GM13977 (cell line): ENCODE results near the gene RGS11.
"Not testable (repeated sequence)": the region's sequence is repeated elsewhere in the genome, so short reads cannot be mapped to it uniquely, and the experiment has no call there.

ENCODE experiments used
- DNase-seq: peaks from one replicate; pipeline ENCODE4 v3.0.0; 2012; ENCODE audit warnings: low spot score
- CTCF ChIP-seq: IDR thresholded peaks from 2 replicates; pipeline ENCODE4 v1.5.1; 2012; ENCODE audit warnings: mild to moderate bottlenecking, control low read depth; ENCODE audit not compliant: insufficient read depth; ENCODE audit errors: extremely low read depth, missing control alignments
- in situ Hi-C: fragments of 300-500 bp; cut with MboI; formaldehyde crosslinking; loops from one replicate; pipeline ENCODE4 v1.12.0; 2022; ENCODE audit warnings: low sequenced_read_pairs, low pct_unique_long_range_greater_than_20kb, mixed read lengths, inconsistent platforms; ENCODE audit not compliant: unreplicated experiment

The RGS11 gene

GRCh38 chr16:234468-235305 lies 41.1 kb downstream of the RGS11 start, which contains the start of gene FAM234A:
Gene FAM234A (plus strand): TSS chr16:234821. CDS start chr16:254414, 19,593 bp downstream.
- in situ Hi-C loops = no loop called here
- peak; percentile 46 for TF ChIP-seq CTCF
- peak; percentile 97 for DNase-seq

- no peak for TF ChIP-seq CTCF
- no peak for DNase-seq
- in situ Hi-C loops = no loop called here
Observed at GRCh38 chr16:230949-231348, 44.8 kb downstream of the RGS11 start.

- DNase-seq, in situ Hi-C loops: not testable (repeated sequence)
Observed at GRCh38 chr16:230351-230750, 45.4 kb downstream of the RGS11 start.

GRCh38 chr16:229731-230281 lies 45.9 kb downstream of the RGS11 start:
- no peak for TF ChIP-seq CTCF
- DNase-seq = no peak
- in situ Hi-C loops = no loop called here

- DNase-seq = peak; percentile 93
- in situ Hi-C loops = no loop called here
- TF ChIP-seq CTCF = no peak
Observed at GRCh38 chr16:228852-229730, 46.7 kb downstream of the RGS11 start, which contains the start of gene LUC7L. Gene LUC7L (minus strand): TSS chr16:229449. CDS start chr16:229339, 110 bp downstream.

- DNase-seq = peak; percentile 6
- in situ Hi-C loops = no loop called here
- no peak for TF ChIP-seq CTCF
Observed at GRCh38 chr16:228151-228851, 47.4 kb downstream of the RGS11 start.
